Adrenal gland (tissue), 5 donors: ENCODE results near the gene MAGOH.

Experiments used
- CTCF ChIP-seq, 6 experiments: fragments of 450-650 bp in 4 of 6; fragments of 200-600 bp in 2 of 6; sonication (generic) in 1 of 6; IDR thresholded peaks; 1 replicate in 5 of 6; 2 replicates in 1 of 6; pipeline versions ENCODE4 v1.5.1 to v1.8.0; 2016 to 2021; ENCODE audit warnings: antibody characterized with exemption in 6 of 6, mild to moderate bottlenecking in 2 of 6, moderate library complexity in 1 of 6
- POLR2A ChIP-seq, 2 donors: fragments of 450-650 bp; IDR thresholded peaks; one replicate each; pipeline ENCODE4 v1.6.1; 2017; ENCODE audit warnings: antibody characterized with exemption in 2 of 2, mild to moderate bottlenecking in 2 of 2, moderate library complexity in 1 of 2
- donor health status: DM: no; HTN: no; CAD: no.

GRCh38 chr1:53285969-53286760, 47.8 kb upstream of the MAGOH start:
- TF ChIP-seq CTCF (IDR thresholded peaks at IDR 0.05) (no peak), POLR2A (IDR thresholded peaks at IDR 0.05) (no peak)
